ENCODE data around the gene KCNS3.

Gene KCNS3

DNA sequence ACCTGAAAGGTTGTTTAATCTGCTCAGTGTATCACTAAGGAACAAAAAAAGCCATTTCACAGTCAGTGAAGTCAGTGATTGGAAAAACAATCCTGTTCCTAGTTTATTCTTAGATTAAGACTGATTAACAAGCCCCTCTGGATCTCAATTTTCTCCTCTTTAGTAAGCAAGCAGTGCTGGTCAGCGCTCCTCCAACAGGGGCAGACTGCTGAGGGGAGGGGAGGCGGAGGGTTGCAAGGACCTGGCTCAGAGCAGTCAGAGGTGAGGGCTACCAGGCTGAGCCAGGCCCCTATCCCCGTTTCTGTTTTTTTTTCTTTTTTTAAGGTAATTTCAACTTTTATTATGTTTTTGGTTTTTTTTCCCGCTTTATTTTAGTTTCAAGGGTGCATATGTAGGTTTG lies 24.7 kb upstream of the KCNS3 start:
- in situ Hi-C loops (cut with HindIII; ENCODE audit: low pct_ligation_motif_present, low sequenced_read_pairs): no loop called here
- no peaks in the 10 kb centered on the region for H3K36me3 ChIP-seq (replicated peaks)
- no peak overlapping the region for H3K27ac ChIP-seq
- DNase-seq: no peak
- H3K27me3 ChIP-seq (replicated peaks): no peaks in the 10 kb centered on the region
- TF ChIP-seq, protein P1, sequence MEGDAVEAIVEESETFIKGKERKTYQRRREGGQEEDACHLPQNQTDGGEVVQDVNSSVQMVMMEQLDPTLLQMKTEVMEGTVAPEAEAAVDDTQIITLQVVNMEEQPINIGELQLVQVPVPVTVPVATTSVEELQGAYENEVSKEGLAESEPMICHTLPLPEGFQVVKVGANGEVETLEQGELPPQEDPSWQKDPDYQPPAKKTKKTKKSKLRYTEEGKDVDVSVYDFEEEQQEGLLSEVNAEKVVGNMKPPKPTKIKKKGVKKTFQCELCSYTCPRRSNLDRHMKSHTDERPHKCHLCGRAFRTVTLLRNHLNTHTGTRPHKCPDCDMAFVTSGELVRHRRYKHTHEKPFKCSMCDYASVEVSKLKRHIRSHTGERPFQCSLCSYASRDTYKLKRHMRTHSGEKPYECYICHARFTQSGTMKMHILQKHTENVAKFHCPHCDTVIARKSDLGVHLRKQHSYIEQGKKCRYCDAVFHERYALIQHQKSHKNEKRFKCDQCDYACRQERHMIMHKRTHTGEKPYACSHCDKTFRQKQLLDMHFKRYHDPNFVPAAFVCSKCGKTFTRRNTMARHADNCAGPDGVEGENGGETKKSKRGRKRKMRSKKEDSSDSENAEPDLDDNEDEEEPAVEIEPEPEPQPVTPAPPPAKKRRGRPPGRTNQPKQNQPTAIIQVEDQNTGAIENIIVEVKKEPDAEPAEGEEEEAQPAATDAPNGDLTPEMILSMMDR (IDR thresholded peaks at IDR 0.05; ENCODE audit: low read depth, low read length, missing control alignments): peak; percentile 25
- no peak overlapping the region for H3K4me3 ChIP-seq (ENCODE audit: low read depth, low read length)

DNA sequence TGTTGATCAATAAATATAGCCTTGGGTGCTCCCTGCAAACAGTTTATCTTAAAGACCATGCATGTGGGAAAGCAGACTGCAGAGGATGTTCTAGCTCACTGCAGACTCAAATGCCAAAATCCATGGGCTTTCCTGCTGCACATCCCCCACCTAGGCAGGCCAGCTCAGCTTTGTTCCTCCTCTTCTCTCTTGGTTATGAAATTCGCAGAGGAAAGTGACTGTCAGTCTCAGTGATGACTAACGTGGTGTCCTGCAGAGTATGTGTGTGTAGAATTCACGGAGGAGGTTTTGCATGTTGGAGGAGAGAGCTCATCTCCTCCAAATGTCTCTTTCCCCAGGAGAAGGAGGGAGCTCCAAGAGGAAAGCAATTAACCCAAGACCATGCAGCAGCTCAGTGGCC lies 21.4 kb upstream of the KCNS3 start:
- peak; percentile 53 for DNase-seq
- in situ Hi-C loops (cut with HindIII; ENCODE audit: low pct_ligation_motif_present, low sequenced_read_pairs): no loop called here

DNA sequence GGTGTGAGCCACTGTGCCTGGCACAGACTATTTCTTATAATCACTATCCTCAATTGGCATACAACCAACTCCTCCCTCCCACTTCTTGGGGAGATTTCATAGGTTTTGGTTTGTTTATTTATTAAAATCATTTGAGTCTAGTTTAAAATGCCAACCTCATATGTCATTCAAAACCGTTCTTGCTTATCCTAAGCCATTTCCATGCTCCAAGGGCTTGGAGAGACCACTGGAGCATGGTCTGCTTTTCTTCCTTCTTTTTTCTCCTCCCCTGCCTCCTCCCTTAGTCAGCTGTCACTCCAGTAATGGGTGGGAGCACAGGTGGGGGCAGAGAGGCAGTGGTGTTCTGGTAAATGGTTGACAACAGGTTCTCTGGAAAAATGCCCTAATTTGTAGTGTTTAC lies 20.4 kb upstream of the KCNS3 start:
- no peaks in the 10 kb centered on the region for H3K27me3 ChIP-seq (replicated peaks)
- in situ Hi-C loops (cut with HindIII; ENCODE audit: low pct_ligation_motif_present, low sequenced_read_pairs): no loop called here
- DNase-seq: no peak
- no peaks in the 10 kb centered on the region for H3K36me3 ChIP-seq (replicated peaks)
- H3K4me3 ChIP-seq (ENCODE audit: low read depth, low read length): no peak overlapping the region
- TF ChIP-seq, protein P1 (IDR thresholded peaks at IDR 0.05; ENCODE audit: low read depth, low read length, missing control alignments): no peak
- H3K27ac ChIP-seq: no peak overlapping the region

More for the DNA sequence above, 21.4 kb upstream of the KCNS3 start:
- no peak overlapping the region for H3K4me3 ChIP-seq (ENCODE audit: low read depth, low read length)
- TF ChIP-seq, protein P1 (IDR thresholded peaks at IDR 0.05; ENCODE audit: low read depth, low read length, missing control alignments): no peak
- H3K27me3 ChIP-seq (replicated peaks): no peaks in the 10 kb centered on the region
- no peaks in the 10 kb centered on the region for H3K36me3 ChIP-seq (replicated peaks)
- H3K27ac ChIP-seq: no peak overlapping the region

DNA sequence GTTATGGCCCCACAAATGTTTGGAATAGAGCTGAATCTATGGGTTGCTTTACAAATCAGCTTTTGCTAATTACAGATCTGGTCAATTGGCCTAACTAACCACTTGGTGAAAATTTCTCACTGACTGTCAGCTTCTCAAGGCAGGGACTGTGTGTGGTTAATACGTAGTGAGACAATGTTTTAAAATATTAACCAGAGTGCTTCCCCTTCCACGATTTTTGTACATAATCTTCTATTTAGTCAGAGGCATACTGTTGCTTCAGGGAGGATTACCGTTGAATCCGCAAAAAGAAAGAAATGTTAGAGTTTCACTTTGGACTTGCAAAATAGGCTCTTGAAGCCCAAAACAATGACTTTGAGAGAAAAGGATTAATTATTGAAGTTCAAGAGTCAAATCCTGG lies 14.9 kb upstream of the KCNS3 start:
- H3K4me3 ChIP-seq (ENCODE audit: low read depth, low read length): no peak overlapping the region
- no peak for DNase-seq
- in situ Hi-C loops (cut with HindIII; ENCODE audit: low pct_ligation_motif_present, low sequenced_read_pairs): no loop called here
- H3K27ac ChIP-seq: no peak overlapping the region
- H3K27me3 ChIP-seq (replicated peaks): no peaks in the 10 kb centered on the region
- TF ChIP-seq, protein P1 (IDR thresholded peaks at IDR 0.05; ENCODE audit: low read depth, low read length, missing control alignments): no peak
- no peaks in the 10 kb centered on the region for H3K36me3 ChIP-seq (replicated peaks)

DNA sequence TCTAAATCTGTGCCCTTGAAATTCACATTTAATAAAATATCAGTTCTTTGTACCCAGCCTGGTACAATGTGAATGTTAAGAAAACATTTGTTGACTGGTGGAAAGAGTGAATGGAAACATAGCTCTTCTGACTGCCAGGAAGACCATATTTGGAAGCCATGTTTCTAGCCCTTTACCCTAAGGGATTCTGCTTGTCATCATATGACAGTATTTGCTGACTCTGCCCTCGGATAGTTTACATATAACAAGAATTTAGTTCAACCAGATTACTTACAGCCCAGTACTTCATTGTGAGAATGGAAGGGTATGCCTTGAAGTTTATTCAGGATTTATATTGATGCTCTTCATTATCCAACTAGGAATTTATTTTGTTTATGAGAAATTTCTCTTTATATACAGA lies 13.8 kb upstream of the KCNS3 start:
- Histone ChIP-seq H3K27ac (no peak overlapping the region), H3K4me3 (ENCODE audit: low read depth, low read length) (no peak overlapping the region), H3K36me3 (replicated peaks) (no peaks in the 10 kb centered on the region), H3K27me3 (replicated peaks) (no peaks in the 10 kb centered on the region)
- TF ChIP-seq, protein P1 (IDR thresholded peaks at IDR 0.05; ENCODE audit: low read depth, low read length, missing control alignments): no peak
- no peak for DNase-seq
- in situ Hi-C loops (cut with HindIII; ENCODE audit: low pct_ligation_motif_present, low sequenced_read_pairs): no loop called here

DNA sequence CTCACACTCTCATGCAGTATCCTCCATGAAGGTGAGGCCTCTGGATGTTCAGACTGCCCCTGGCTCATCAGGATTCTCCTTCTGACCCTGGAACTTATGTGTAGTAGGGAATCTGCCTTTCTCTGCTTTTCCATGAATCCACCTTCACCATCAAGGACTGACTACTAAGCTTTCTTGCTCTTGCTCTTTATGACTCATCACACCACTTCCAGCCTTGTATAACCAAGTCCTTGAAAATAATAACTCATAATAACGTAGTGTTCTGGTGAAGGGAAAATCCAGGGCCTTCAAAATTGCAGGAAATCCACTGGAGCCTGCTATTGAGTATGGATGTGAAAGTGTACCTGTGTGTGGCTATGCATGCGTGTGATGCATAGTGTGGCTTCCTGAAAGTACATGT lies 11.3 kb upstream of the KCNS3 start:
- DNase-seq: no peak
- TF ChIP-seq, protein P1 (IDR thresholded peaks at IDR 0.05; ENCODE audit: low read depth, low read length, missing control alignments): no peak
- H3K36me3 ChIP-seq (replicated peaks): no peaks in the 10 kb centered on the region
- in situ Hi-C loops (cut with HindIII; ENCODE audit: low pct_ligation_motif_present, low sequenced_read_pairs): no loop called here
- no peak overlapping the region for H3K27ac ChIP-seq
- no peak overlapping the region for H3K4me3 ChIP-seq (ENCODE audit: low read depth, low read length)
- no peaks in the 10 kb centered on the region for H3K27me3 ChIP-seq (replicated peaks)

All from brain microvascular endothelial cell (primary cell).